Suprapubic skin (tissue), 4 donors: Measurements from ENCODE around the gene KCTD13. TPM values are rescaled to one million over a fixed set of nuclear protein-coding genes. Genes with fewer than 3 reads are reported as not detected.

Experiments
- DNase-seq, 2 donors: peaks; one replicate each; pipeline ENCODE4 v3.0.0-alpha.2; 2019; ENCODE audit warnings: low spot score in 2 of 2
- H3K27ac ChIP-seq: fragments of 200-600 bp; sonication (generic); one replicate; pipeline ENCODE4 v1.5.1; 2019
- H3K27me3 ChIP-seq: fragments of 200-600 bp; sonication (generic); one replicate; pipeline ENCODE4 v1.5.1; 2019
- H3K36me3 ChIP-seq: fragments of 200-600 bp; sonication (generic); one replicate; pipeline ENCODE4 v1.5.1; 2019
- H3K4me1 ChIP-seq: fragments of 200-600 bp; sonication (generic); one replicate; pipeline ENCODE4 v1.5.1; 2019
- H3K4me3 ChIP-seq: fragments of 200-600 bp; sonication (generic); one replicate; pipeline ENCODE4 v1.5.1; 2019; ENCODE audit warnings: mild to moderate bottlenecking
- H3K9me3 ChIP-seq: fragments of 200-600 bp; sonication (generic); one replicate; pipeline ENCODE4 v1.5.1; 2019
- EP300 ChIP-seq: sonication (generic); formaldehyde crosslinking; IDR thresholded peaks from one replicate; pipeline ENCODE4 v1.6.1; 2017; ENCODE audit warnings: antibody characterized with exemption
- POLR2A ChIP-seq, 2 donors: fragments of 450-650 bp; IDR thresholded peaks; one replicate each; pipeline ENCODE4 v1.6.1; 2017; ENCODE audit warnings: antibody characterized with exemption in 2 of 2, mild to moderate bottlenecking in 2 of 2, moderate library complexity in 2 of 2
- POLR2AphosphoS5 ChIP-seq, 3 donors: sonication (generic); formaldehyde crosslinking; IDR thresholded peaks; one replicate each; pipeline ENCODE4 v1.6.1; 2017; ENCODE audit warnings: antibody characterized with exemption in 3 of 3
- WGBS: methylation state at CpG from one replicate; pipeline ENCODE4 v1.1.5; 2018; 5-methylcytosine and 5-hydroxymethylcytosine counted together
- total RNA-seq, 4 donors: library from RNA; depleted of rRNA; stranded (reverse); fragments of >200 nt; gene quantifications; one replicate each; pipeline ENCODE4 v1.1.0, GENCODE V29; 2016
- TF ChIP-seq, protein P1 (sequence below), 2 donors: fragments of 200-600 bp in 1 of 2; fragments of 450-650 bp in 1 of 2; sonication (generic) in 1 of 2; IDR thresholded peaks; one replicate each; pipeline ENCODE4 v1.5.1; 2016 to 2019; ENCODE audit warnings: antibody characterized with exemption in 2 of 2, mild to moderate bottlenecking in 1 of 2, moderate library complexity in 1 of 2

Gene KCTD13
- total RNA-seq, 4 donors from 2014 or later, result 20.3 to 43.9 (median 32.0) TPM

DNA sequence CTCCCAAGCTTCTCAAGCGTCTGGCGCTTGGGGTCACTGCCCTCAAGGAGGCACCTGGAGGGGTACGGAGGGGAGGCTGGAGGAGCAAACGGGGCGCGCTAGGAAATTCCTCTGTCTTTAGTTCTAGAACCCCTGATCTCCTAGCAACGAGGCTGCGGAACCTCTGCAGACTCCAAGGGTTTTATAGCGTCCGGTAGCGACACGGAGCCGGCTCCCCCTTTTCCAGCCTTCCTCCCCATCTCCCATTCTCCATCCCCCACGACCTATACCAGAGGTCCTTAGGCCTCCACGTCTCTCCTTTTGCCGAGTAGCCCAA lies 62.4 kb downstream of the KCTD13 start:
- 58% methylated on average over 10 of the region's 16 CpGs for whole genome bisulfite sequencing
- H3K36me3 ChIP-seq, result peaks cover 25% of the 10 kb centered on the region
- H3K9me3 ChIP-seq, result no peaks in the 10 kb centered on the region
- H3K27ac ChIP-seq, result no peak overlapping the region
- peaks cover 22% of the 10 kb centered on the region for H3K4me1 ChIP-seq
- H3K4me3 ChIP-seq, result peak overlapping the region; percentile 90
- no peak for TF ChIP-seq POLR2A (IDR thresholded peaks at IDR 0.05)
- TF ChIP-seq, protein P1, sequence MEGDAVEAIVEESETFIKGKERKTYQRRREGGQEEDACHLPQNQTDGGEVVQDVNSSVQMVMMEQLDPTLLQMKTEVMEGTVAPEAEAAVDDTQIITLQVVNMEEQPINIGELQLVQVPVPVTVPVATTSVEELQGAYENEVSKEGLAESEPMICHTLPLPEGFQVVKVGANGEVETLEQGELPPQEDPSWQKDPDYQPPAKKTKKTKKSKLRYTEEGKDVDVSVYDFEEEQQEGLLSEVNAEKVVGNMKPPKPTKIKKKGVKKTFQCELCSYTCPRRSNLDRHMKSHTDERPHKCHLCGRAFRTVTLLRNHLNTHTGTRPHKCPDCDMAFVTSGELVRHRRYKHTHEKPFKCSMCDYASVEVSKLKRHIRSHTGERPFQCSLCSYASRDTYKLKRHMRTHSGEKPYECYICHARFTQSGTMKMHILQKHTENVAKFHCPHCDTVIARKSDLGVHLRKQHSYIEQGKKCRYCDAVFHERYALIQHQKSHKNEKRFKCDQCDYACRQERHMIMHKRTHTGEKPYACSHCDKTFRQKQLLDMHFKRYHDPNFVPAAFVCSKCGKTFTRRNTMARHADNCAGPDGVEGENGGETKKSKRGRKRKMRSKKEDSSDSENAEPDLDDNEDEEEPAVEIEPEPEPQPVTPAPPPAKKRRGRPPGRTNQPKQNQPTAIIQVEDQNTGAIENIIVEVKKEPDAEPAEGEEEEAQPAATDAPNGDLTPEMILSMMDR (IDR thresholded peaks at IDR 0.05), result no peak
- no peak for TF ChIP-seq POLR2AphosphoS5 (IDR thresholded peaks at IDR 0.05)
- DNase-seq, result no peak
- H3K27me3 ChIP-seq, result no peaks in the 10 kb centered on the region

DNA sequence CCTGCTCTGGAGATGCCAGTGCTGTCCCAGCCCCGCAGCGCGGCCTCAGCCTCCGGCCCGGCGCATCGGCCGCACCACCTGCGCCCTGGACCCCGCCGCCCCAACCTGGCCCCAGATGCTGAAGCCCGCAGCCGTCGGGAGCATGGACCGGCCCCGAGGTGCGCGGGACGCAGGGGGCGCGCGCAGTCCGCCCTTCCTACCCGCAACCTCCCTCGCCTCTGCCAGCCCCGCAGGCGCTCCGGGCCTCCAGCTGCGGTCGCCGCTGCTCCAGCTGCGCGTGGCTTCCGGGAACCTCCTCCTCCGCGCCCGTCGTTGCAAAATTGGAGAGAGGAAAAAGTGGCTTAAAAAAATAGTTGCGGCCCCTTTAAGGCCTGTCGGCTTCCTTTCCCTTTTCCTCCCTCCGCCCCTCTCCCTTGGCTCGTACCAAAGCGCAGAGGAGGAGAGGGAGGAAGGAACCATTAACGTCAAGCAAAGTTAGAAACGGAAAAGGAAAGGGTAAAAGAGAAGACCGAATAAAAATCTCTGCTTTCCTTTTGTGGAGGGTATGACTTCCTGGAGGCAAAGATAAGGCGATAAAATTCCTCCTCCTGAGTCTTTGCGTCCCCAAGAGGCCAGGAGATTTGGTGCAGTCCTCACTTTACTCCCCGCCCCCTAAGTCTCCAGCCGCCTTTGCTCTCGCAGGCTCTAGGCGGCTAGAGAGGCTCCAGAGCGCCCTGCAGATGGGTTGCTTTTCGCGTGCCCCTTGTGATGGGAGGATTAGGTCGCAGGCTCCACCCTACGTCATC lies 63.0 kb downstream of the KCTD13 start, which contains the start of gene CDIPT:
Gene CDIPT (minus strand): TSS at position 343 of the 785 bp plus-strand sequence. CDS start 369 bp downstream, outside the sequence.
- TF ChIP-seq EP300 (no peak), POLR2A (IDR thresholded peaks at IDR 0.05) (no peak), POLR2AphosphoS5 (IDR thresholded peaks at IDR 0.05) (peak in 1 of 3 donors; percentile 43)
- TF ChIP-seq, protein P1 (IDR thresholded peaks at IDR 0.05), result peak; percentile 52 to 56
- H3K4me3 ChIP-seq, result peak within 1 kb of the TSS; percentile 90
- peak within 1 kb of the TSS; percentile 90 for H3K27ac ChIP-seq
- DNase-seq, result peak; percentile 94 to 95
- peaks cover 22% of the 10 kb centered on the region for H3K4me1 ChIP-seq
- H3K9me3 ChIP-seq, result no peaks in the 10 kb centered on the region
- no peaks in the 10 kb centered on the region for H3K27me3 ChIP-seq
- peaks cover 31% of the 10 kb centered on the region for H3K36me3 ChIP-seq
- under 1% methylated on average over 36 of the region's 57 CpGs for WGBS

DNA sequence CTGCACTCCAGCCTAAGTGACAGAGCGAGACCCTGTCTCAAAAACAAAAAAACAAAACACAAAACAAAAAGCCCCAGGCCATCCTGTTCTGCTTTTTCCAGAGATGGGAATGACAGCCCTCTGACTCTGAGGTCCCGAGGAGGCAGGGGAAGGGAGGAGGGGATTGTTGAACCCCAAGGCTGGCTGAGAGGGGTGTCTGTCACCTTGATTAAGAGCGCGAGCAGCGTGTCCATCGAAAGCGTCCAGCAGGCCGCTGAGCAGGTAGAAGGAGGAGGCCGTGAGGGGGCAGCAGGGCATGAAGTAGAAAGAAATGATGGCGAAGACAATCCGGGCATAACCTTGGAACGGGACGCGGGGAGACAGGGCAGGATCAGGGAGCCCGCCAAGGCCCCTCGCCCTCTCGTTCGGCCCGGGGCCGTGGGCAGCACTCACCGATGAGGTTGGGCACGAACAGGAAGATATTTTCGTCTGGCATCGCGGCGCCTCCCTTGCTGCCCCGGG lies 63.6 kb downstream of the KCTD13 start:
- Histone ChIP-seq H3K9me3 (no peaks in the 10 kb centered on the region), H3K36me3 (peaks cover 31% of the 10 kb centered on the region), H3K4me3 (peak overlapping the region; percentile 90), H3K4me1 (peaks cover 22% of the 10 kb centered on the region), H3K27me3 (no peaks in the 10 kb centered on the region), H3K27ac (peak overlapping the region; percentile 90)
- no peak for DNase-seq
- WGBS, result 2% methylated on average over 14 of the region's 27 CpGs
- TF ChIP-seq POLR2AphosphoS5 (IDR thresholded peaks at IDR 0.05), result no peak
- TF ChIP-seq, protein P1 (IDR thresholded peaks at IDR 0.05), result no peak
- TF ChIP-seq POLR2A (IDR thresholded peaks at IDR 0.05), result no peak
- TF ChIP-seq EP300, result no peak

DNA sequence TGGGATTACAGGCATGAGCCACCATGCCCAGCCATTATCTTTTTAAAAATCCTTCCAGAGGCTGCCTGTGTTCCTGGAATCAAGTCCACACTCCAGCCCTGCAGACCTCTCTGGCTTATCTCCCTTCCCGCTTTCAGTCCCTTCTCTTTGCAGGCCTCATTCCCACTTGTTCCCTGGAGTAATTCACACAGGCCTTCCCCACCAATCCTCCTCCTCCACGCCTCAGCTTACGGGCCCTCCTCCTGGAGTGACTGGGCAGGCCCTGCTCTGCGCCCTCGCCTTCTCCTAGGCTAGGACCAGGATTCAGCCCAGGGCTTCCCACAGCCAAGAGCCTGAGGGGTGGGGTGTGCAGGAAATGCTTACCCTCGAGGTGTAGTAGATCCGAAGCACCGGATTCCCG lies 65.8 kb downstream of the KCTD13 start:
- Histone ChIP-seq H3K4me1 (peaks cover 30% of the 10 kb centered on the region), H3K36me3 (peaks cover 31% of the 10 kb centered on the region), H3K4me3 (no peak overlapping the region), H3K27ac (no peak overlapping the region), H3K27me3 (no peaks in the 10 kb centered on the region), H3K9me3 (no peaks in the 10 kb centered on the region)
- TF ChIP-seq EP300 (no peak), POLR2AphosphoS5 (IDR thresholded peaks at IDR 0.05) (no peak), POLR2A (IDR thresholded peaks at IDR 0.05) (no peak)
- TF ChIP-seq, protein P1 (IDR thresholded peaks at IDR 0.05), result no peak
- WGBS, result 92% methylated on average over 9 of the region's 9 CpGs
- DNase-seq, result no peak

DNA sequence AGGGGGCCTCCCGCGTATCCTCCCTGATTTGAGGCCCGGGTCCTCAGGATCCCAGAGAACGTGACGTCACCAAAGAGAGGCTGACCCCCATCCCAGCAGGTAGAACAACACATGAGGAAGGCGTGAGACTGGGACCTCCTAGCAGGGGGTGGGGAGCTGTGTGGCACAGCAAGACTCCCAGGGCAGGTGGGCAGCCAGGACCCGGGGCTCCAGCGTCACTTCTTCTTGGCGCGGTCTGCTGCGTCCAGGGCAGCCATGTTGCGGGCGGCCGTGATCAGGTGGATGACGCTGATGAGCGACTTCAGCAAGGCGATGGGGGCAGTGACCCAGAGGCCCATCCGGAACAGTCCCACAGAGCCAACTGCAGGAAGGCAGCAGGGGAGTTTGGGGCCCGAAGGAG lies 67.1 kb downstream of the KCTD13 start:
- 93% methylated on average over 12 of the region's 19 CpGs for WGBS
- TF ChIP-seq, protein P1 (IDR thresholded peaks at IDR 0.05), result no peak
- TF ChIP-seq POLR2A (IDR thresholded peaks at IDR 0.05) (no peak), EP300 (no peak), POLR2AphosphoS5 (IDR thresholded peaks at IDR 0.05) (no peak)
- no peak overlapping the region for H3K27ac ChIP-seq

More for the DNA sequence above, 67.1 kb downstream of the KCTD13 start:
- Histone ChIP-seq H3K36me3 (peaks cover 31% of the 10 kb centered on the region), H3K4me3 (no peak overlapping the region), H3K9me3 (no peaks in the 10 kb centered on the region), H3K27me3 (no peaks in the 10 kb centered on the region), H3K4me1 (peaks cover 30% of the 10 kb centered on the region)
- DNase-seq, result no peak
